Thoracic aorta (tissue), 2 donors: ENCODE measurements around the gene NR3C2. TPM values are rescaled to one million over a fixed set of nuclear protein-coding genes. Genes with fewer than 3 reads are reported as not detected.

ENCODE experiments used
- ATAC-seq: fragments of 150-250 bp; one replicate; pipeline ENCODE4 v1.8.0; 2017; ENCODE audit warnings: low read depth; ENCODE audit not compliant: insufficient number of reproducible peaks, low FRiP score
- DNase-seq: peaks from one replicate; pipeline ENCODE4 v3.0.0-alpha.2; 2020; ENCODE audit warnings: low spot score
- H3K27ac ChIP-seq, 2 donors: fragments of 200-600 bp; sonication (generic); 1 replicate in 1 of 2; 2 replicates in 1 of 2; pipeline ENCODE4 v1.5.1; 2016; ENCODE audit warnings: mild to moderate bottlenecking in 2 of 2, moderate library complexity in 2 of 2
- H3K27me3 ChIP-seq: fragments of 200-600 bp; sonication (generic); replicated peaks from 2 replicates; pipeline ENCODE4 v1.6.0; 2016; ENCODE audit warnings: mild to moderate bottlenecking; ENCODE audit not compliant: insufficient read depth
- H3K36me3 ChIP-seq: fragments of 200-600 bp; sonication (generic); one replicate; pipeline ENCODE4 v1.5.1; 2016
- H3K4me1 ChIP-seq, 2 donors: fragments of 200-600 bp; sonication (generic); 1 replicate in 1 of 2; 2 replicates in 1 of 2; pipeline versions ENCODE4 v1.5.1 to v1.6.0; 2016; ENCODE audit warnings: low read depth in 2 of 2, mild to moderate bottlenecking in 1 of 2; ENCODE audit not compliant: control insufficient read depth in 1 of 2
- H3K4me3 ChIP-seq: fragments of 200-600 bp; sonication (generic); 2 replicates; pipeline ENCODE4 v1.5.1; 2016; ENCODE audit warnings: mild to moderate bottlenecking
- H3K9me3 ChIP-seq: fragments of 200-600 bp; sonication (generic); 2 replicates; pipeline ENCODE4 v1.5.1; 2016
- total RNA-seq, 2 donors: library from RNA; depleted of rRNA; stranded (reverse); fragments of >200 nt; gene quantifications; one replicate each; pipeline versions ENCODE4 v1.1.0 to v1.2.3, GENCODE V29; 2016
- TF ChIP-seq, protein P1 (sequence below): fragments of 200-600 bp; sonication (generic); IDR thresholded peaks from one replicate; pipeline ENCODE4 v1.5.1; 2019; ENCODE audit warnings: antibody characterized with exemption

The NR3C2 gene
- total RNA-seq, 2 donors from 2014 or later = 11.2 to 18.1 TPM

DNA sequence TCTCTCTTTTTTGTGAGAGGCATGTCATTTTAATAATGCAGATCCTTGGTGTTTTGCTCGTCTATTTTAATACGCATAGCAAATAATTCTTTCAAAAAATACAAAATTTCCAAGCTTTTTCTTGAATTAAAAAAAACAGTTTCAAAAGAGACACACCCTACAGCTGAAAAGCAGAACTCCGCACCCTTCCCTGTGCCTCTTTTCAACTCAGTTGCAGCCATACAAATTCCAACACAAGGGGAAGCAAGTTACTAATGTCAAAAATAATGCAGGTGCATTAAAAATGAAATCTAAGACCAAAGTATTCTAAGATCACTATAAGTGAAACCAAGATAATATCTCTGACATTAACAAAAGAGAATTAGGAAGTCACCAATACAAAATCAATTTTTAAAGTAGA, 66.6 kb downstream of the NR3C2 start:
- ATAC-seq (no peak), DNase-seq (no peak)
- Histone ChIP-seq H3K4me3 (peak overlapping the region; percentile 62), H3K27me3 (no peaks in the 10 kb centered on the region), H3K36me3 (no peaks in the 10 kb centered on the region), H3K27ac (no peak overlapping the region), H3K4me1 (peaks cover 3 to 4% of the 10 kb centered on the region in 2 donors), H3K9me3 (no peaks in the 10 kb centered on the region)
- TF ChIP-seq, protein P1, sequence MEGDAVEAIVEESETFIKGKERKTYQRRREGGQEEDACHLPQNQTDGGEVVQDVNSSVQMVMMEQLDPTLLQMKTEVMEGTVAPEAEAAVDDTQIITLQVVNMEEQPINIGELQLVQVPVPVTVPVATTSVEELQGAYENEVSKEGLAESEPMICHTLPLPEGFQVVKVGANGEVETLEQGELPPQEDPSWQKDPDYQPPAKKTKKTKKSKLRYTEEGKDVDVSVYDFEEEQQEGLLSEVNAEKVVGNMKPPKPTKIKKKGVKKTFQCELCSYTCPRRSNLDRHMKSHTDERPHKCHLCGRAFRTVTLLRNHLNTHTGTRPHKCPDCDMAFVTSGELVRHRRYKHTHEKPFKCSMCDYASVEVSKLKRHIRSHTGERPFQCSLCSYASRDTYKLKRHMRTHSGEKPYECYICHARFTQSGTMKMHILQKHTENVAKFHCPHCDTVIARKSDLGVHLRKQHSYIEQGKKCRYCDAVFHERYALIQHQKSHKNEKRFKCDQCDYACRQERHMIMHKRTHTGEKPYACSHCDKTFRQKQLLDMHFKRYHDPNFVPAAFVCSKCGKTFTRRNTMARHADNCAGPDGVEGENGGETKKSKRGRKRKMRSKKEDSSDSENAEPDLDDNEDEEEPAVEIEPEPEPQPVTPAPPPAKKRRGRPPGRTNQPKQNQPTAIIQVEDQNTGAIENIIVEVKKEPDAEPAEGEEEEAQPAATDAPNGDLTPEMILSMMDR = no peak

DNA sequence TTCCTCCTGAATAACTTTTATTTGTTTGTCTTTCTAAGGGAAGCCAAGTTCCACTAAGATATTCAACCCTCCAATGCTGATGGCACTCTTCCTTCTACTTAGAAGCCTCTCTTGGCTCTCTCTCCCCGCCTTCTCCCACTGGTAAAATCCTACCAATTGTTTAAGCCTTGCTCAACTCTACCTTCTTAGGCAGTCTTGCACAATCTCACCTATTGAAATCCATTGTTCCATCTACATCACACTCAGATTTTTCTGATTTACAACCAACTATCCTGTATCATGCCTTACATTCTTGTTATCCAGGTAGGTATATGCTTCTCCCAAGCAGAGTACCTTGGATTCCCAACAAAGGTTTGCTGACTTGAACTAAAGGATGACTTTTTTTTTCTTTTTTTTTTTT, 69.1 kb downstream of the NR3C2 start:
- Histone ChIP-seq H3K36me3 (no peaks in the 10 kb centered on the region), H3K27me3 (no peaks in the 10 kb centered on the region), H3K4me1 (peaks cover 3 to 4% of the 10 kb centered on the region in 2 donors), H3K4me3 (no peak overlapping the region), H3K27ac (no peak overlapping the region), H3K9me3 (no peaks in the 10 kb centered on the region)
- DNase-seq (no peak), ATAC-seq (no peak)
- TF ChIP-seq, protein P1 = no peak

DNA sequence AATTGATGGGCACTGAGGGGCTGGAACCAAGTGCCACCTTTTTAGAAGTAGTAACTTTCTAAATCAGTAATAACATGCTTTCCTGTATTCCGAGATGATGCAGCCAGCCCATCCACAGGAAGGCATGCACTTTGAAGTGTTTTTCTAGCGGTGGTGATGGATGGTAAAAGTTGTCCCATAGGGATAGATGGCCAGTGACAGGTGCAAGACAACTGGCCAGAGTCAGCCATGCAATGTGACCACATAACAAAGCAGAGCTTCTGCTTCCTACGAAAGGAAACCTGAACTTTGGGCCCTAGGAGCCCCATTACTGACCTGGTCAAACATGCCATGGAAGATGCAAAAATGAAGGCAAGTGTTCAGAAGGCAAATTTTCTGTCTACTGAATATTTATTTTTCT, 72.3 kb downstream of the NR3C2 start:
- Histone ChIP-seq H3K4me3 (no peak overlapping the region), H3K4me1 (peaks cover 0 to 8% of the 10 kb centered on the region in 2 donors), H3K27ac (no peak overlapping the region), H3K36me3 (no peaks in the 10 kb centered on the region), H3K27me3 (no peaks in the 10 kb centered on the region), H3K9me3 (no peaks in the 10 kb centered on the region)
- DNase-seq (no peak), ATAC-seq (no peak)
- TF ChIP-seq, protein P1 = no peak

DNA sequence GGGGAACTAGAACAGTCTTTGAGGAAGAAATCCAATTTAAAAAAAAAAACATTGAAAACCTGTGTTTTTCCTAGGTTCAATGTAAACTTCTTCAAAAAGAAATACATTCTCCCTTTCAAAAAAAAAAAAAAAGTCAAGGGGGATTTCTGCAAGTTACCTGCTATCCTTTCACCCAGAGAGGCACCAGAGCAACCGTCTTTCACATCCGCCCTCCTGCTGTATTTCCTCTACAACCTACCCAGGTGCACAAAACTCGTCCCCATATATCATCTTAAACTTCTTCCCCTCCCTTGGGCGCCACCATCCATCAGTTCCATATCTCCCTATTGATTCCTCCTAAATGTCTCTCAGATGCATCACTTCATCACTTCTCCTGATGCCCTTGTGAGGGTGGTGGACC, 74.5 kb downstream of the NR3C2 start:
- Histone ChIP-seq H3K9me3 (no peaks in the 10 kb centered on the region), H3K4me3 (no peak overlapping the region), H3K27me3 (no peaks in the 10 kb centered on the region), H3K27ac (no peak overlapping the region), H3K4me1 (peaks cover 0 to 8% of the 10 kb centered on the region in 2 donors), H3K36me3 (no peaks in the 10 kb centered on the region)
- ATAC-seq (no peak), DNase-seq (no peak)
- TF ChIP-seq, protein P1 = no peak

DNA sequence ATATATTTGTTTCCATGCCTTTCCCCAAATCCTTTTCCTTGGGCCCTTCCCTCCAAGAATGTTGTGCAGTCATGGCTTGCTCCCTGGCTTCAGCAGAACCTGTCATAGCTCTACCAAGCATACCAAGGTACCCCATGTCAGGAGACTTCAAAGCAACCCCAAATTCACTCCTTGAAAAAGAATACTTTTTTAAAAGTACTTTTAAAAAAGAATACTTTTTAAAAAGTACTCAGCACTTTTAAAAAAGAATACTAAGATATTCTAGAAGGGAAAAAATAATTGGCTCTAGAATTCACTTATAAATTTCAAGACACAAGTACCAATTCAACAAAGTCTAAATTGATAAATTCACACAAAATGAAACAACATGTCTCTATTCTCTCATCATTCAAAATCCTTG, 76.0 kb downstream of the NR3C2 start:
- Histone ChIP-seq H3K36me3 (no peaks in the 10 kb centered on the region), H3K27me3 (no peaks in the 10 kb centered on the region), H3K27ac (no peak overlapping the region), H3K9me3 (no peaks in the 10 kb centered on the region), H3K4me1 (peaks cover 0 to 8% of the 10 kb centered on the region in 2 donors), H3K4me3 (no peak overlapping the region)
- DNase-seq (no peak), ATAC-seq (no peak)
- TF ChIP-seq, protein P1 = no peak
